Mammary epithelial cell (primary cell): ENCODE data around the gene TMEM207.

Source experiments
- EZH2 ChIP-seq: IDR thresholded peaks from 2 replicates; pipeline ENCODE4 v1.6.1; 2012; ENCODE audit warnings: low read length, inconsistent platforms, borderline replicate concordance
- TF ChIP-seq, protein P1 (sequence below), 2 donors: IDR thresholded peaks in 1 of 2; conservative IDR thresholded peaks in 1 of 2; 2 replicates each; pipeline ENCODE4 v1.5.1; 2011 to 2012; ENCODE audit warnings: inconsistent platforms in 2 of 2, low read length in 2 of 2, mild to moderate bottlenecking in 2 of 2, control low read depth in 1 of 2, low read depth in 1 of 2; ENCODE audit not compliant: insufficient read depth in 1 of 2; ENCODE audit errors: extremely low read depth in 1 of 2

- TF ChIP-seq, protein P1, sequence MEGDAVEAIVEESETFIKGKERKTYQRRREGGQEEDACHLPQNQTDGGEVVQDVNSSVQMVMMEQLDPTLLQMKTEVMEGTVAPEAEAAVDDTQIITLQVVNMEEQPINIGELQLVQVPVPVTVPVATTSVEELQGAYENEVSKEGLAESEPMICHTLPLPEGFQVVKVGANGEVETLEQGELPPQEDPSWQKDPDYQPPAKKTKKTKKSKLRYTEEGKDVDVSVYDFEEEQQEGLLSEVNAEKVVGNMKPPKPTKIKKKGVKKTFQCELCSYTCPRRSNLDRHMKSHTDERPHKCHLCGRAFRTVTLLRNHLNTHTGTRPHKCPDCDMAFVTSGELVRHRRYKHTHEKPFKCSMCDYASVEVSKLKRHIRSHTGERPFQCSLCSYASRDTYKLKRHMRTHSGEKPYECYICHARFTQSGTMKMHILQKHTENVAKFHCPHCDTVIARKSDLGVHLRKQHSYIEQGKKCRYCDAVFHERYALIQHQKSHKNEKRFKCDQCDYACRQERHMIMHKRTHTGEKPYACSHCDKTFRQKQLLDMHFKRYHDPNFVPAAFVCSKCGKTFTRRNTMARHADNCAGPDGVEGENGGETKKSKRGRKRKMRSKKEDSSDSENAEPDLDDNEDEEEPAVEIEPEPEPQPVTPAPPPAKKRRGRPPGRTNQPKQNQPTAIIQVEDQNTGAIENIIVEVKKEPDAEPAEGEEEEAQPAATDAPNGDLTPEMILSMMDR (conservative IDR thresholded peaks at IDR 0.05 in 1 of 2, IDR thresholded peaks at IDR 0.05 in 1 of 2; ENCODE audit: extremely low read depth in 1 of 2, insufficient read depth in 1 of 2, low read depth in 1 of 2, low read length in 2 of 2), result no peak
- TF ChIP-seq EZH2, result no peak
Observed at GRCh38 chr3:190492966-190493365, 43.3 kb upstream of the TMEM207 start.
